K562 (cell line): ENCODE measurements around the gene GNRHR.

Experiments
- CHD4 ChIP-seq: fragments of 200-600 bp; sonication (generic); IDR thresholded peaks from 3 replicates; pipeline ENCODE4 v1.6.1; 2012; ENCODE audit warnings: low read depth, mild to moderate bottlenecking, mixed read lengths, low read length, inconsistent platforms; ENCODE audit not compliant: insufficient read depth, insufficient replicate concordance, poor library complexity, severe bottlenecking
- NUFIP1 ChIP-seq: fragments of 450-650 bp; IDR thresholded peaks from 2 replicates; pipeline ENCODE4 v1.6.1; 2018; ENCODE audit not compliant: partially characterized antibody

DNA sequence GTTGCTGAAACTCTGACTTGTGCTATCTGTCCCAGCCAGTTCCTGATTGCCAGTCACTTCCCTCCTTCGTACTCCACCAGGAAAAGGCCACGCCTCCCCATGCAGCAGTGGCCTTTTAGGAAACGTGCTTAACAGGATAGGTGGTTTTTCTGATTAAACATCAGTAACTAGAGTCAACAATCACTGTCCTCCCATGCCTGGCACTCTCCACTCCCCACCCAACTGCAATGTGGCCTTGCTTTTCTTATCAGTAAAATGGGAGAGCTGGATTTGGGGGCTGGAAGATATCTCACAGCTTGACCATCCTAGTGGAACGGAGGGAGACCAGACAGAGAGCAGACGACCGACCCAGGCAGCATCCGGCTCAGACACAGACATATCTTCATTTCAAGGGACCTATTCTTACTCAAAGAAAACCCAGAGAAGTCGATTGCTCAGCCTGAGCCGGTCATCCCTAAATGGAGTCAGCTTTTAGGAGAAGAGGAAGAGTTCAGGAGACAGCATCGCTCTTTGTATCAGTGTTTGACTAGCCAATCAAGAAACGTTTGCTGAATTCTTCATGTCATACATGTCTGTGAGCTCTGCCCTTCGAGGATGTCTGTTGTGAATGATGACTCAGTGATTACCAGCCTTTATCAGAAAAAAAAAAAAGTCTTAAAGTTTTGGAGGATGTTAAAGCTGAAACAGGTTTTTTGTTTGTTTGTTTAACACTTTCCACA lies 40.5 kb downstream of the GNRHR start:
- TF ChIP-seq CHD4: no peak
- TF ChIP-seq NUFIP1: no peak
